DND-41 (cell line): ENCODE data around the gene SRRM1.

ENCODE experiments used
- ATAC-seq: fragments of 200-7000 bp; cut with Tn5 transposase; 3 replicates; pipeline ENCODE4 v1.9.1; 2021; ENCODE audit warnings: low read depth; ENCODE audit not compliant: insufficient read depth
- DNase-seq: peaks from one replicate; pipeline ENCODE4 v3.0.0-alpha.2; 2020
- H2AFZ ChIP-seq: 2 replicates; pipeline ENCODE4 v1.6.0; 2012; ENCODE audit warnings: low read depth, low read length
- H3K27ac ChIP-seq: 2 replicates; pipeline ENCODE4 v1.5.1; 2012; ENCODE audit warnings: low read length, inconsistent platforms
- H3K27me3 ChIP-seq: fragments of 200-600 bp; sonication (generic); 2 replicates; pipeline ENCODE4 v1.6.0; 2012; ENCODE audit warnings: low read length, mild to moderate bottlenecking, inconsistent platforms; ENCODE audit not compliant: insufficient read depth, poor library complexity
- H3K36me3 ChIP-seq: 2 replicates; pipeline ENCODE4 v1.5.1; 2012; ENCODE audit warnings: low read length, inconsistent platforms; ENCODE audit not compliant: insufficient read depth
- H3K4me1 ChIP-seq: 2 replicates; pipeline ENCODE4 v1.5.1; 2012; ENCODE audit warnings: mild to moderate bottlenecking, low read length; ENCODE audit not compliant: insufficient read depth
- H3K4me2 ChIP-seq: 2 replicates; pipeline ENCODE4 v1.6.0; 2012; ENCODE audit warnings: mild to moderate bottlenecking, moderate library complexity, low read length, inconsistent platforms; ENCODE audit not compliant: insufficient read depth
- H3K4me3 ChIP-seq, 2 experiments: fragments of 200-600 bp in 1 of 2; shearing (Covaris generic) in 1 of 2; 2 replicates each; pipeline ENCODE4 v1.5.1; 2012 to 2016; ENCODE audit warnings: inconsistent platforms in 2 of 2, low read length in 2 of 2, mild to moderate bottlenecking in 2 of 2, low read depth in 1 of 2, moderate library complexity in 1 of 2
- H3K79me2 ChIP-seq: 2 replicates; pipeline ENCODE4 v1.6.0; 2012; ENCODE audit warnings: low read length, inconsistent platforms; ENCODE audit not compliant: insufficient read depth
- H3K9ac ChIP-seq: 2 replicates; pipeline ENCODE4 v1.6.0; 2012; ENCODE audit warnings: low read depth, mild to moderate bottlenecking, inconsistent platforms, low read length, moderate library complexity
- H3K9me3 ChIP-seq: 2 replicates; pipeline ENCODE4 v1.5.1; 2012; ENCODE audit warnings: low read length, moderate library complexity, mild to moderate bottlenecking, inconsistent platforms; ENCODE audit not compliant: insufficient read depth, severe bottlenecking
- H4K20me1 ChIP-seq: 2 replicates; pipeline ENCODE4 v1.6.0; 2012; ENCODE audit warnings: low read length; ENCODE audit not compliant: insufficient read depth
- EZH2 ChIP-seq: IDR thresholded peaks from 3 replicates; pipeline ENCODE4 v1.6.1; 2012; ENCODE audit warnings: borderline replicate concordance, low read depth, mild to moderate bottlenecking, moderate library complexity, low read length, inconsistent platforms; ENCODE audit not compliant: severe bottlenecking
- TF ChIP-seq, protein P1 (sequence below): IDR thresholded peaks from 2 replicates; pipeline ENCODE4 v1.5.1; 2012; ENCODE audit warnings: borderline replicate concordance, low read length, moderate library complexity, mild to moderate bottlenecking; ENCODE audit not compliant: poor library complexity, severe bottlenecking; ENCODE audit errors: extremely low read depth

The SRRM1 gene, protein sequence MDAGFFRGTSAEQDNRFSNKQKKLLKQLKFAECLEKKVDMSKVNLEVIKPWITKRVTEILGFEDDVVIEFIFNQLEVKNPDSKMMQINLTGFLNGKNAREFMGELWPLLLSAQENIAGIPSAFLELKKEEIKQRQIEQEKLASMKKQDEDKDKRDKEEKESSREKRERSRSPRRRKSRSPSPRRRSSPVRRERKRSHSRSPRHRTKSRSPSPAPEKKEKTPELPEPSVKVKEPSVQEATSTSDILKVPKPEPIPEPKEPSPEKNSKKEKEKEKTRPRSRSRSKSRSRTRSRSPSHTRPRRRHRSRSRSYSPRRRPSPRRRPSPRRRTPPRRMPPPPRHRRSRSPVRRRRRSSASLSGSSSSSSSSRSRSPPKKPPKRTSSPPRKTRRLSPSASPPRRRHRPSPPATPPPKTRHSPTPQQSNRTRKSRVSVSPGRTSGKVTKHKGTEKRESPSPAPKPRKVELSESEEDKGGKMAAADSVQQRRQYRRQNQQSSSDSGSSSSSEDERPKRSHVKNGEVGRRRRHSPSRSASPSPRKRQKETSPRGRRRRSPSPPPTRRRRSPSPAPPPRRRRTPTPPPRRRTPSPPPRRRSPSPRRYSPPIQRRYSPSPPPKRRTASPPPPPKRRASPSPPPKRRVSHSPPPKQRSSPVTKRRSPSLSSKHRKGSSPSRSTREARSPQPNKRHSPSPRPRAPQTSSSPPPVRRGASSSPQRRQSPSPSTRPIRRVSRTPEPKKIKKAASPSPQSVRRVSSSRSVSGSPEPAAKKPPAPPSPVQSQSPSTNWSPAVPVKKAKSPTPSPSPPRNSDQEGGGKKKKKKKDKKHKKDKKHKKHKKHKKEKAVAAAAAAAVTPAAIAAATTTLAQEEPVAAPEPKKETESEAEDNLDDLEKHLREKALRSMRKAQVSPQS

DNA sequence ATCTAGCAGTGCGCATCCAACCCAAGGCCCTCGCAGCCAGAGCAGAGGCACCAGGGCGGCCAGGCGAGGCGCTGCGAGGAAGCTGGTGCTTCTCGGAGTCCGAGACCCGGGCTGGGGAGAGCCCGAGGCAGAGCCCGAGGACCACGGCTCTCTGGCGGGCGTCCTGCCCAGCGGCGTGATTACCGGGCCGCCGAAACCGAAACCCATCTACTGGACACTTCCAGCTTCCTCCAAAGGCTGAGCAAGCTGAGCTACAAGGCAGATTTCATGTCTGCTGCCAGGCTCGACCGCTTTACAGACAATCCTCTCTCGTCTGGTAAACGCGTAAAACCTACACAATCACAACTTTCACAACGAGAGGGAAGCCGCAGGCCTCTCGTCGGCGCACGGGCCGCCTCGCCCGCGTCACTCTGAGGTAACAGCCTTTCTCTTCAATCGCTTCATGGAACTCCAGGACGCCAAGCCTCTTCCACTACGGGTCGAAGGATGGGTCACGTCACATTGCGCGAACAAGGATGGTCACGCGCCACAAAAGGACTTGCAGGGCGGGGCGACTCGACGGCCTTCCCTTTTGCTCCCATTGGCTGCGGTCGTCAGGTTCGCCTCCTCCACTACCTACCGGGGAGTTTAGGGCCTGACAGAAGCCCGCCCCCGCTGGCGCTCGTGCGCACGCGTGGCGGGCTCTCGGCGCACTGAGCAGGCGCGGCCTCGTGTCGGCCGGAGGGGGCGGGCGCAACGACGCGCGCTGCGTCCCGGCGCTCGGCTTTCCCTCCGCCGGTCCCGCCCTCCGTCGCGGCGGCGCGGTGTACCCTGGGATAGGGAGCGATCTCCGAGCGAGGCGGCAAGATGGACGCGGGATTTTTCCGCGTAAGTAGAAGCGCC, at the start of gene SRRM1:
SRRM1 (plus strand) TSS at position 822 of the 882 bp plus-strand sequence; CDS start at position 847, 25 bp downstream.
- Histone ChIP-seq H4K20me1 (peaks cover 38% of the 10 kb centered on the region), H3K4me1 (peaks cover 40% of the 10 kb centered on the region), H3K27ac (peak within 1 kb of the TSS; percentile 98), H3K79me2 (peaks cover 56% of the 10 kb centered on the region), H3K4me3 (peak within 1 kb of the TSS; percentile 97 to 100), H3K36me3 (peaks cover 41% of the 10 kb centered on the region), H3K9me3 (no peaks in the 10 kb centered on the region), H3K27me3 (no peaks in the 10 kb centered on the region), H3K9ac (peak within 1 kb of the TSS; percentile 99), H2AFZ (peak within 1 kb of the TSS; percentile 100), H3K4me2 (peak within 1 kb of the TSS; percentile 91)
- TF ChIP-seq EZH2: no peak
- TF ChIP-seq, protein P1, sequence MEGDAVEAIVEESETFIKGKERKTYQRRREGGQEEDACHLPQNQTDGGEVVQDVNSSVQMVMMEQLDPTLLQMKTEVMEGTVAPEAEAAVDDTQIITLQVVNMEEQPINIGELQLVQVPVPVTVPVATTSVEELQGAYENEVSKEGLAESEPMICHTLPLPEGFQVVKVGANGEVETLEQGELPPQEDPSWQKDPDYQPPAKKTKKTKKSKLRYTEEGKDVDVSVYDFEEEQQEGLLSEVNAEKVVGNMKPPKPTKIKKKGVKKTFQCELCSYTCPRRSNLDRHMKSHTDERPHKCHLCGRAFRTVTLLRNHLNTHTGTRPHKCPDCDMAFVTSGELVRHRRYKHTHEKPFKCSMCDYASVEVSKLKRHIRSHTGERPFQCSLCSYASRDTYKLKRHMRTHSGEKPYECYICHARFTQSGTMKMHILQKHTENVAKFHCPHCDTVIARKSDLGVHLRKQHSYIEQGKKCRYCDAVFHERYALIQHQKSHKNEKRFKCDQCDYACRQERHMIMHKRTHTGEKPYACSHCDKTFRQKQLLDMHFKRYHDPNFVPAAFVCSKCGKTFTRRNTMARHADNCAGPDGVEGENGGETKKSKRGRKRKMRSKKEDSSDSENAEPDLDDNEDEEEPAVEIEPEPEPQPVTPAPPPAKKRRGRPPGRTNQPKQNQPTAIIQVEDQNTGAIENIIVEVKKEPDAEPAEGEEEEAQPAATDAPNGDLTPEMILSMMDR: peak; percentile 30
- peak; percentile 99 for DNase-seq
- peak; percentile 91 for ATAC-seq

DNA sequence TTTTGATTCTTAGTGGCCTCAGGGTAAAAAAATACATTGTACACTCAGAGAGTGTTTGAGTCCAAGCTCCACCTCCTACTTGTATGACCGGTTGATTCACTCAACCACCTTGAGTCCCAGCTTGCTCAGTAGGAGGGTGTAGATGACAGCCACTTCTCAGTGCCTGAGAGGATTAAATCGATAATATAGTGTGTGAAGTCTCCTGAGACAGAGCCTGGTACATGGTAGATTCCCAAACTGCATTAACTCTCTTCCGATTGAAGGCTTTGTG, 48.8 kb upstream of the SRRM1 start:
- DNase-seq: no peak
- no peak overlapping the region for H3K9ac ChIP-seq
- H3K4me1 ChIP-seq: no peaks in the 10 kb centered on the region
- no peaks in the 10 kb centered on the region for H3K79me2 ChIP-seq
- no peak overlapping the region for H3K4me2 ChIP-seq
- no peak overlapping the region for H2AFZ ChIP-seq
- no peak overlapping the region for H3K4me3 ChIP-seq
- H3K9me3 ChIP-seq: no peaks in the 10 kb centered on the region
- TF ChIP-seq, protein P1: no peak
- TF ChIP-seq EZH2: no peak
- no peak overlapping the region for H3K27ac ChIP-seq
- no peaks in the 10 kb centered on the region for H3K36me3 ChIP-seq
- peaks cover 9% of the 10 kb centered on the region for H3K27me3 ChIP-seq
- ATAC-seq: no peak
- no peaks in the 10 kb centered on the region for H4K20me1 ChIP-seq

DNA sequence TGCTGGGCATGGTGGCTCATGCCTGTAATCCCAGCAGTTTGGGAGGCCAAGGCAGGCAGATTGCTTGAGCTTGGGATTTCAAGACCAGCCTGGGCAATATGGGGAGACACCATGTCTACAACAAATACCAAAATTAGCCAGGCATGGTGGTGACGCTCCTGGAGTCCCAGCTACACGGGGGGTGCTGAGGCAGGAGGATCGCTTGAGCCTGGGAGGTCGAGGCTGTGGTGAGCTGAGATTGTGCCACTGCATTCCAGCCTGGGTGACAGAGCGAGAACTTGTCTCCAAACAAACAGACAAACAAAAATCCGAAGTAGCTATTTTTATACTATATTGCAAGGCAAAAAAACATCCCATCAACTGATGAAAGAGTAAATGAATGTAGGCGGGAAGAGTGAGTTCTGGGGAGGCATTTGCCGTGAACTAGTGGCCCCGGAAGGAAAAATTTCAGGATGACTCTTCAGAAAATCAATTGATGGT, 46.7 kb upstream of the SRRM1 start:
- TF ChIP-seq, protein P1: no peak
- no peak for TF ChIP-seq EZH2
- Histone ChIP-seq H3K4me1 (no peaks in the 10 kb centered on the region), H3K27me3 (peaks cover 3% of the 10 kb centered on the region), H3K79me2 (no peaks in the 10 kb centered on the region), H4K20me1 (no peaks in the 10 kb centered on the region), H3K27ac (no peak overlapping the region), H3K4me3 (no peak overlapping the region), H2AFZ (no peak overlapping the region), H3K9ac (no peak overlapping the region), H3K4me2 (no peak overlapping the region), H3K36me3 (no peaks in the 10 kb centered on the region), H3K9me3 (no peaks in the 10 kb centered on the region)
- DNase-seq: no peak
- no peak for ATAC-seq
